HL-60 (cell line): Measurements from ENCODE around the gene OR10K1.

ENCODE experiments used
- GABPA ChIP-seq: IDR thresholded peaks from 2 replicates; pipeline ENCODE4 v1.6.1; 2012; ENCODE audit warnings: low read depth
- POLR2AphosphoS5 ChIP-seq: IDR thresholded peaks from 2 replicates; pipeline ENCODE4 v1.6.1; 2012; ENCODE audit warnings: low read depth
- SPI1 ChIP-seq: IDR thresholded peaks from 2 replicates; pipeline ENCODE4 v1.6.1; 2012; ENCODE audit warnings: low read depth, mild to moderate bottlenecking, borderline replicate concordance
- TF ChIP-seq, protein P1 (sequence below): IDR thresholded peaks from one replicate; pipeline ENCODE4 v1.5.1; 2011; ENCODE audit warnings: low read length, control low read depth, inconsistent platforms; ENCODE audit not compliant: insufficient read depth
- TF ChIP-seq, protein P2 (sequence below): IDR thresholded peaks from 2 replicates; pipeline ENCODE4 v1.6.1; 2012; ENCODE audit warnings: low read depth; ENCODE audit not compliant: insufficient replicate concordance

- TF ChIP-seq, protein P1, sequence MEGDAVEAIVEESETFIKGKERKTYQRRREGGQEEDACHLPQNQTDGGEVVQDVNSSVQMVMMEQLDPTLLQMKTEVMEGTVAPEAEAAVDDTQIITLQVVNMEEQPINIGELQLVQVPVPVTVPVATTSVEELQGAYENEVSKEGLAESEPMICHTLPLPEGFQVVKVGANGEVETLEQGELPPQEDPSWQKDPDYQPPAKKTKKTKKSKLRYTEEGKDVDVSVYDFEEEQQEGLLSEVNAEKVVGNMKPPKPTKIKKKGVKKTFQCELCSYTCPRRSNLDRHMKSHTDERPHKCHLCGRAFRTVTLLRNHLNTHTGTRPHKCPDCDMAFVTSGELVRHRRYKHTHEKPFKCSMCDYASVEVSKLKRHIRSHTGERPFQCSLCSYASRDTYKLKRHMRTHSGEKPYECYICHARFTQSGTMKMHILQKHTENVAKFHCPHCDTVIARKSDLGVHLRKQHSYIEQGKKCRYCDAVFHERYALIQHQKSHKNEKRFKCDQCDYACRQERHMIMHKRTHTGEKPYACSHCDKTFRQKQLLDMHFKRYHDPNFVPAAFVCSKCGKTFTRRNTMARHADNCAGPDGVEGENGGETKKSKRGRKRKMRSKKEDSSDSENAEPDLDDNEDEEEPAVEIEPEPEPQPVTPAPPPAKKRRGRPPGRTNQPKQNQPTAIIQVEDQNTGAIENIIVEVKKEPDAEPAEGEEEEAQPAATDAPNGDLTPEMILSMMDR, result peak; percentile 61
- no peak for TF ChIP-seq GABPA
- no peak for TF ChIP-seq POLR2AphosphoS5
- TF ChIP-seq, protein P2, sequence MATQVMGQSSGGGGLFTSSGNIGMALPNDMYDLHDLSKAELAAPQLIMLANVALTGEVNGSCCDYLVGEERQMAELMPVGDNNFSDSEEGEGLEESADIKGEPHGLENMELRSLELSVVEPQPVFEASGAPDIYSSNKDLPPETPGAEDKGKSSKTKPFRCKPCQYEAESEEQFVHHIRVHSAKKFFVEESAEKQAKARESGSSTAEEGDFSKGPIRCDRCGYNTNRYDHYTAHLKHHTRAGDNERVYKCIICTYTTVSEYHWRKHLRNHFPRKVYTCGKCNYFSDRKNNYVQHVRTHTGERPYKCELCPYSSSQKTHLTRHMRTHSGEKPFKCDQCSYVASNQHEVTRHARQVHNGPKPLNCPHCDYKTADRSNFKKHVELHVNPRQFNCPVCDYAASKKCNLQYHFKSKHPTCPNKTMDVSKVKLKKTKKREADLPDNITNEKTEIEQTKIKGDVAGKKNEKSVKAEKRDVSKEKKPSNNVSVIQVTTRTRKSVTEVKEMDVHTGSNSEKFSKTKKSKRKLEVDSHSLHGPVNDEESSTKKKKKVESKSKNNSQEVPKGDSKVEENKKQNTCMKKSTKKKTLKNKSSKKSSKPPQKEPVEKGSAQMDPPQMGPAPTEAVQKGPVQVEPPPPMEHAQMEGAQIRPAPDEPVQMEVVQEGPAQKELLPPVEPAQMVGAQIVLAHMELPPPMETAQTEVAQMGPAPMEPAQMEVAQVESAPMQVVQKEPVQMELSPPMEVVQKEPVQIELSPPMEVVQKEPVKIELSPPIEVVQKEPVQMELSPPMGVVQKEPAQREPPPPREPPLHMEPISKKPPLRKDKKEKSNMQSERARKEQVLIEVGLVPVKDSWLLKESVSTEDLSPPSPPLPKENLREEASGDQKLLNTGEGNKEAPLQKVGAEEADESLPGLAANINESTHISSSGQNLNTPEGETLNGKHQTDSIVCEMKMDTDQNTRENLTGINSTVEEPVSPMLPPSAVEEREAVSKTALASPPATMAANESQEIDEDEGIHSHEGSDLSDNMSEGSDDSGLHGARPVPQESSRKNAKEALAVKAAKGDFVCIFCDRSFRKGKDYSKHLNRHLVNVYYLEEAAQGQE, result no peak
- TF ChIP-seq SPI1, result no peak
Measured at GRCh38 chr1:158506369-158506987, 44.8 kb downstream of the OR10K1 start.
